BE2C (cell line): Measurements from ENCODE around the gene ABLIM2.

Source experiments
- DNase-seq: peaks from one replicate; pipeline ENCODE4 v3.0.0-alpha.2; 2020
- H3K27me3 ChIP-seq: fragments of 250-450 bp; sonication (Bioruptor Pico); 2 replicates; pipeline ENCODE4 v1.5.1; 2020; ENCODE audit warnings: mild to moderate bottlenecking
- H3K36me3 ChIP-seq: fragments of 250-450 bp; sonication (Bioruptor Pico); 2 replicates; pipeline ENCODE4 v1.5.1; 2020; ENCODE audit warnings: mild to moderate bottlenecking
- H3K4me1 ChIP-seq: fragments of 250-450 bp; sonication (Bioruptor Pico); 2 replicates; pipeline ENCODE4 v1.5.1; 2020
- H3K4me3 ChIP-seq: 2 replicates; pipeline ENCODE4 v1.5.1; 2011; ENCODE audit warnings: low read depth, low read length
- H3K9me3 ChIP-seq: fragments of 250-450 bp; sonication (Bioruptor Pico); 2 replicates; pipeline ENCODE4 v1.5.1; 2020
- CTCF ChIP-seq: IDR thresholded peaks from 2 replicates; pipeline ENCODE4 v1.5.1; 2012; ENCODE audit warnings: mild to moderate bottlenecking, low read depth, low read length

Gene ABLIM2

GRCh38 chr4:7938266-7938608 is 220.4 kb downstream of the ABLIM2 start:
- peak overlapping the region; percentile 94 for H3K4me3 ChIP-seq
- H3K27me3 ChIP-seq = no peaks in the 10 kb centered on the region
- H3K4me1 ChIP-seq = peaks cover 6% of the 10 kb centered on the region
- DNase-seq = no peak
- no peak for TF ChIP-seq CTCF
- peaks cover 15% of the 10 kb centered on the region for H3K36me3 ChIP-seq
- no peaks in the 10 kb centered on the region for H3K9me3 ChIP-seq

- no peaks in the 10 kb centered on the region for H3K9me3 ChIP-seq
- peak overlapping the region; percentile 94 for H3K4me3 ChIP-seq
- DNase-seq = no peak
- H3K36me3 ChIP-seq = peaks cover 22% of the 10 kb centered on the region
- peaks cover 6% of the 10 kb centered on the region for H3K4me1 ChIP-seq
- no peak for TF ChIP-seq CTCF
- no peaks in the 10 kb centered on the region for H3K27me3 ChIP-seq
These were observed 221.6 kb downstream of the ABLIM2 start for GRCh38 chr4:7937006-7937405.

GRCh38 chr4:7933651-7934510 is 224.7 kb downstream of the ABLIM2 start:
- peaks cover 26% of the 10 kb centered on the region for H3K36me3 ChIP-seq
- H3K9me3 ChIP-seq = no peaks in the 10 kb centered on the region
- no peak overlapping the region for H3K4me3 ChIP-seq
- no peaks in the 10 kb centered on the region for H3K27me3 ChIP-seq
- DNase-seq = peak; percentile 70
- TF ChIP-seq CTCF = no peak
- H3K4me1 ChIP-seq = peaks cover 17% of the 10 kb centered on the region

- Histone ChIP-seq H3K9me3 (no peaks in the 10 kb centered on the region), H3K27me3 (no peaks in the 10 kb centered on the region), H3K4me3 (no peak overlapping the region), H3K36me3 (peaks cover 26% of the 10 kb centered on the region), H3K4me1 (peaks cover 18% of the 10 kb centered on the region)
- DNase-seq = no peak
- no peak for TF ChIP-seq CTCF
These were observed 226.3 kb downstream of the ABLIM2 start for GRCh38 chr4:7932287-7932686.

GRCh38 chr4:7929118-7929951 is 229.3 kb downstream of the ABLIM2 start:
- Histone ChIP-seq H3K4me1 (peaks cover 15% of the 10 kb centered on the region), H3K27me3 (no peaks in the 10 kb centered on the region), H3K9me3 (peaks cover 4% of the 10 kb centered on the region; the same call in 1 of the 2 replicates), H3K36me3 (peaks cover 43% of the 10 kb centered on the region), H3K4me3 (no peak overlapping the region)
- DNase-seq = peak; percentile 56
- TF ChIP-seq CTCF = peak; percentile 59
